Esophagus squamous epithelium (tissue), 5 donors: ENCODE measurements around the gene PGGHG. TPM values are rescaled to one million over a fixed set of nuclear protein-coding genes. Genes with fewer than 3 reads are reported as not detected.
A peak's percentile ranks its signal among the peaks of the same experiment; 100 is the strongest.

Source experiments
- DNase-seq: peaks from one replicate; lab custom pipeline; 2025; lab: John Stamatoyannopoulos, UW
- H3K27ac ChIP-seq, 4 donors: fragments of 200-600 bp; sonication (generic); one replicate each; pipeline ENCODE4 v1.5.1; 2016 to 2019; ENCODE audit warnings: mild to moderate bottlenecking in 1 of 4
- H3K27me3 ChIP-seq, 4 donors: fragments of 200-600 bp; sonication (generic); 1 replicate in 3 of 4; 2 replicates in 1 of 4; pipeline versions ENCODE4 v1.5.1 to v1.6.0; 2017 to 2021; ENCODE audit warnings: antibody characterized with exemption in 1 of 4
- H3K36me3 ChIP-seq, 3 donors: fragments of 200-600 bp; sonication (generic); one replicate each; pipeline ENCODE4 v1.5.1; 2016 to 2019
- H3K4me1 ChIP-seq, 3 donors: fragments of 200-600 bp; sonication (generic); one replicate each; pipeline ENCODE4 v1.5.1; 2017 to 2019
- H3K4me3 ChIP-seq, 4 donors: fragments of 200-600 bp; sonication (generic); 1 replicate in 3 of 4; 2 replicates in 1 of 4; pipeline ENCODE4 v1.5.1; 2016 to 2019; ENCODE audit warnings: mild to moderate bottlenecking in 2 of 4, moderate library complexity in 1 of 4
- H3K9me3 ChIP-seq, 3 donors: fragments of 200-600 bp; sonication (generic); one replicate each; pipeline ENCODE4 v1.5.1; 2016 to 2019
- CTCF ChIP-seq, 6 experiments: fragments of 450-650 bp in 4 of 6; fragments of 200-600 bp in 2 of 6; sonication (generic) in 2 of 6; IDR thresholded peaks; one replicate each; pipeline ENCODE4 v1.5.1; 2016 to 2019; ENCODE audit warnings: antibody characterized with exemption in 6 of 6, mild to moderate bottlenecking in 4 of 6, moderate library complexity in 4 of 6
- POLR2A ChIP-seq, 4 donors: fragments of 450-650 bp; IDR thresholded peaks; one replicate each; pipeline ENCODE4 v1.6.1; 2017; ENCODE audit warnings: antibody characterized with exemption in 4 of 4, mild to moderate bottlenecking in 4 of 4, moderate library complexity in 3 of 4
- WGBS, 2 donors: methylation state at CpG; one replicate each; pipeline ENCODE4 v1.1.5; 2018; 5-methylcytosine and 5-hydroxymethylcytosine counted together
- intact Hi-C: fragments of 100-400 bp; cut with DNase I; formaldehyde crosslinking; loops from one replicate; pipeline ENCODE4 v1.15.0; 2022
- total RNA-seq, 4 donors: library from RNA; depleted of rRNA; stranded (reverse); fragments of >200 nt; gene quantifications; one replicate each; pipeline ENCODE4 v1.1.0, GENCODE V29; 2016
- donor health status: DM: yes; HTN: yes; CAD: no.

Gene PGGHG
- total RNA-seq, 4 donors from 2014 or later: 5.3 to 15.3 (median 5.9) TPM

GRCh38 chr11:269146-269890 is 19.6 kb upstream of the PGGHG start:
- peaks cover 0 to 34% (median 0%) of the 10 kb centered on the region in 4 donors for H3K27me3 ChIP-seq
- no peak for DNase-seq
- no peaks in the 10 kb centered on the region for H3K36me3 ChIP-seq
- peaks cover 0 to 13% (median 0%) of the 10 kb centered on the region in 3 donors for H3K4me1 ChIP-seq
- no peaks in the 10 kb centered on the region for H3K9me3 ChIP-seq
- 46 to 48% methylated on average over 21 of the region's 21 CpGs for WGBS, 2 donors
- H3K27ac ChIP-seq: peak overlapping the region in 3 of 4 donors; percentile 68 to 89 (median 82)
- TF ChIP-seq CTCF (IDR thresholded peaks at IDR 0.05) (peak in 2 of 6 experiments; percentile 7 to 39), POLR2A (IDR thresholded peaks at IDR 0.05) (peak in 2 of 4 donors; percentile 13 to 32)
- peak overlapping the region in 3 of 4 donors; percentile 10 to 60 (median 43) for H3K4me3 ChIP-seq
- intact Hi-C loops: no loop called here

- peaks cover 0 to 34% (median 0%) of the 10 kb centered on the region in 4 donors for H3K27me3 ChIP-seq
- H3K9me3 ChIP-seq: no peaks in the 10 kb centered on the region
- no peak for TF ChIP-seq CTCF (IDR thresholded peaks at IDR 0.05)
- TF ChIP-seq POLR2A (IDR thresholded peaks at IDR 0.05): no peak
- DNase-seq: no peak
- 87 to 91% methylated on average over 9 to 11 of the region's 18 CpGs for WGBS, 2 donors
- H3K4me1 ChIP-seq: peaks cover 0 to 13% (median 0%) of the 10 kb centered on the region in 3 donors
- H3K36me3 ChIP-seq: no peaks in the 10 kb centered on the region
- H3K27ac ChIP-seq: peak overlapping the region in 3 of 4 donors; percentile 17 to 89 (median 68)
- intact Hi-C loops: no loop called here
- H3K4me3 ChIP-seq: no peak overlapping the region
These were observed 18.2 kb upstream of the PGGHG start for GRCh38 chr11:270451-271318.

- WGBS, 2 donors: 80 to 93% methylated on average over 1 to 7 of the region's 8 CpGs
- Histone ChIP-seq H3K4me3 (no peak overlapping the region), H3K27me3 (peaks cover 0 to 34% (median 0%) of the 10 kb centered on the region in 4 donors), H3K27ac (no peak overlapping the region), H3K4me1 (peaks cover 0 to 13% (median 0%) of the 10 kb centered on the region in 3 donors), H3K9me3 (no peaks in the 10 kb centered on the region), H3K36me3 (no peaks in the 10 kb centered on the region)
- no peak for DNase-seq
- intact Hi-C loops: no loop called here
- TF ChIP-seq POLR2A (IDR thresholded peaks at IDR 0.05): no peak
- TF ChIP-seq CTCF (IDR thresholded peaks at IDR 0.05): no peak
These were observed 17.6 kb upstream of the PGGHG start for GRCh38 chr11:271319-271715.

- intact Hi-C loops: no loop called here
- Histone ChIP-seq H3K36me3 (no peaks in the 10 kb centered on the region), H3K27ac (no peak overlapping the region), H3K4me1 (peaks cover 0 to 13% (median 0%) of the 10 kb centered on the region in 3 donors), H3K9me3 (no peaks in the 10 kb centered on the region), H3K27me3 (peaks cover 0 to 45% (median 0%) of the 10 kb centered on the region in 4 donors), H3K4me3 (no peak overlapping the region)
- WGBS, 2 donors: 88 to 92% methylated on average over 4 to 13 of the region's 22 CpGs
- TF ChIP-seq POLR2A (IDR thresholded peaks at IDR 0.05) (no peak), CTCF (IDR thresholded peaks at IDR 0.05) (no peak)
- no peak for DNase-seq
These were observed 16.6 kb upstream of the PGGHG start for GRCh38 chr11:272195-272930.
